H9 (cell line): ENCODE measurements around the gene GHRL. TPM values are rescaled to one million over a fixed set of nuclear protein-coding genes. Genes with fewer than 3 reads are reported as not detected.

Experiments
- DNase-seq: peaks from one replicate; pipeline ENCODE4 v3.0.0-alpha.2; 2017
- H2AFZ ChIP-seq: one replicate; pipeline ENCODE4 v1.6.1; 2013; ENCODE audit warnings: mild to moderate bottlenecking, low read length, control low read depth, moderate library complexity
- H2AK5ac ChIP-seq: 2 replicates; pipeline ENCODE4 v1.6.1; 2013; ENCODE audit warnings: low read length, control low read depth, mixed read lengths; ENCODE audit not compliant: insufficient read length
- H2BK120ac ChIP-seq: one replicate; pipeline ENCODE4 v1.6.1; 2013; ENCODE audit warnings: low read depth, mild to moderate bottlenecking, low read length, control low read depth, inconsistent platforms; ENCODE audit not compliant: poor library complexity, severe bottlenecking
- H2BK12ac ChIP-seq: 2 replicates; pipeline ENCODE4 v1.6.1; 2013; ENCODE audit warnings: low read length, control low read depth, mixed read lengths, low read depth; ENCODE audit not compliant: insufficient read length
- H2BK15ac ChIP-seq: 2 replicates; pipeline ENCODE4 v1.6.1; 2013; ENCODE audit warnings: low read depth, low read length, control low read depth
- H2BK20ac ChIP-seq: one replicate; pipeline ENCODE4 v1.6.1; 2013; ENCODE audit warnings: low read depth, mild to moderate bottlenecking, low read length, control low read depth, inconsistent platforms; ENCODE audit not compliant: poor library complexity, severe bottlenecking
- H2BK5ac ChIP-seq: 2 replicates; pipeline ENCODE4 v1.6.1; 2013; ENCODE audit warnings: low read length, control low read depth, mixed read lengths; ENCODE audit not compliant: insufficient read length
- H3K14ac ChIP-seq: 2 replicates; pipeline ENCODE4 v1.6.1; 2013; ENCODE audit warnings: low read length, control low read depth; ENCODE audit not compliant: insufficient read depth
- H3K18ac ChIP-seq: 2 replicates; pipeline ENCODE4 v1.6.1; 2013; ENCODE audit warnings: low read depth, mild to moderate bottlenecking, mixed read lengths, low read length, control low read depth; ENCODE audit not compliant: insufficient read length
- H3K23ac ChIP-seq: 2 replicates; pipeline ENCODE4 v1.6.1; 2013; ENCODE audit warnings: low read length, control low read depth, mixed read lengths, low read depth; ENCODE audit not compliant: insufficient read length
- H3K23me2 ChIP-seq: 2 replicates; pipeline ENCODE4 v1.6.1; 2013; ENCODE audit warnings: low read depth, mild to moderate bottlenecking, mixed read lengths, low read length, control low read depth; ENCODE audit not compliant: insufficient read length, poor library complexity, severe bottlenecking
- H3K27ac ChIP-seq: 2 replicates; pipeline ENCODE4 v1.5.1; 2013; ENCODE audit warnings: low read length, control low read depth, mixed read lengths, low read depth; ENCODE audit not compliant: insufficient read length
- H3K27me3 ChIP-seq: 2 replicates; pipeline ENCODE4 v1.6.1; 2013; ENCODE audit warnings: low read length, control low read depth, inconsistent platforms; ENCODE audit not compliant: insufficient read depth
- H3K4ac ChIP-seq: 2 replicates; pipeline ENCODE4 v1.6.1; 2013; ENCODE audit warnings: low read depth, mild to moderate bottlenecking, control low read depth, inconsistent platforms, low read length, moderate library complexity
- H3K4me1 ChIP-seq: 2 replicates; pipeline ENCODE4 v1.6.1; 2013; ENCODE audit warnings: low read length, control low read depth, inconsistent platforms; ENCODE audit not compliant: insufficient read depth
- H3K4me2 ChIP-seq: 2 replicates; pipeline ENCODE4 v1.6.1; 2013; ENCODE audit warnings: low read length, control low read depth, mixed read lengths; ENCODE audit not compliant: insufficient read length, insufficient read depth
- H3K56ac ChIP-seq: 2 replicates; pipeline ENCODE4 v1.6.1; 2013; ENCODE audit warnings: low read depth, mild to moderate bottlenecking, mixed read lengths, low read length, control low read depth; ENCODE audit not compliant: insufficient read length
- H3K79me1 ChIP-seq: 2 replicates; pipeline ENCODE4 v1.6.1; 2013; ENCODE audit warnings: low read depth, mild to moderate bottlenecking, moderate library complexity, low read length, control low read depth, inconsistent platforms; ENCODE audit not compliant: insufficient read depth, poor library complexity, severe bottlenecking
- H3K79me2 ChIP-seq: 2 replicates; pipeline ENCODE4 v1.6.1; 2013; ENCODE audit warnings: low read length, control low read depth, inconsistent platforms; ENCODE audit not compliant: insufficient read depth
- H3K9ac ChIP-seq: 2 replicates; pipeline ENCODE4 v1.6.1; 2013; ENCODE audit warnings: low read length, control low read depth, mixed read lengths; ENCODE audit not compliant: insufficient read length; ENCODE audit errors: extremely low read depth
- H3K9me3 ChIP-seq: one replicate; pipeline ENCODE4 v1.6.1; 2013; ENCODE audit warnings: low read depth, low read length, inconsistent platforms; ENCODE audit not compliant: control insufficient read depth
- H3T11ph ChIP-seq: one replicate; pipeline ENCODE4 v1.6.1; 2013; ENCODE audit warnings: mild to moderate bottlenecking, low read length, control low read depth, inconsistent platforms
- H4K20me1 ChIP-seq: one replicate; pipeline ENCODE4 v1.6.1; 2013; ENCODE audit not compliant: control insufficient read depth, insufficient read length, insufficient read depth
- H4K5ac ChIP-seq: 2 replicates; pipeline ENCODE4 v1.6.1; 2013; ENCODE audit warnings: low read depth, mild to moderate bottlenecking, mixed read lengths, low read length, control low read depth; ENCODE audit not compliant: insufficient read length
- H4K8ac ChIP-seq: replicated peaks from 2 replicates; pipeline ENCODE4 v1.6.1; 2013; ENCODE audit warnings: low read length, control low read depth, mixed read lengths, low read depth; ENCODE audit not compliant: insufficient read length
- H4K91ac ChIP-seq: 2 replicates; pipeline ENCODE4 v1.6.1; 2013; ENCODE audit warnings: low read depth, mild to moderate bottlenecking, moderate library complexity, mixed read lengths, low read length, control low read depth; ENCODE audit not compliant: insufficient read length
- H3K27ac Mint-ChIP-seq, 3 experiments: 2 replicates in 2 of 3; 3 replicates in 1 of 3; pipeline ENCODE4 v1.8.0; 2020 to 2021; ENCODE audit warnings: mixed read lengths in 3 of 3, mild to moderate bottlenecking in 1 of 3, moderate library complexity in 1 of 3
- H3K27me3 Mint-ChIP-seq: 2 replicates; pipeline ENCODE4 v1.8.0; 2021; ENCODE audit warnings: low read depth, mild to moderate bottlenecking, moderate library complexity, mixed read lengths
- H3K36me3 Mint-ChIP-seq, 3 experiments: 2 replicates in 2 of 3; 3 replicates in 1 of 3; pipeline ENCODE4 v1.8.0; 2020 to 2021; ENCODE audit warnings: low read depth in 3 of 3, mixed read lengths in 3 of 3; ENCODE audit not compliant: insufficient read depth in 1 of 3
- H3K4me1 Mint-ChIP-seq, 2 experiments: 2 replicates each; pipeline ENCODE4 v1.8.0; 2020; ENCODE audit warnings: mixed read lengths in 2 of 2
- H3K4me3 Mint-ChIP-seq, 2 experiments: 2 replicates in 1 of 2; 3 replicates in 1 of 2; pipeline ENCODE4 v1.8.0; 2020 to 2021; ENCODE audit warnings: mild to moderate bottlenecking in 2 of 2, mixed read lengths in 2 of 2, moderate library complexity in 1 of 2
- H3K9me3 Mint-ChIP-seq, 2 experiments: 2 replicates in 1 of 2; 3 replicates in 1 of 2; pipeline ENCODE4 v1.8.0; 2020; ENCODE audit warnings: mild to moderate bottlenecking in 2 of 2, mixed read lengths in 2 of 2, moderate library complexity in 1 of 2
- CTCF ChIP-seq: fragments of 200-600 bp; sonication (generic); conservative IDR thresholded peaks from 3 replicates; pipeline ENCODE4 v1.8.0; 2021; ENCODE audit warnings: antibody characterized with exemption, mild to moderate bottlenecking
- WGBS: extraction: QIAGEN DNeasy Blood & Tissue Kit; methylation state at CpG from one replicate; pipeline ENCODE4 v1.1.7; 2013; ENCODE audit warnings: missing lambda C conversion rate, low lambda C conversion rate, mixed read lengths; ENCODE audit not compliant: insufficient read length; ENCODE audit errors: extremely low coverage; 5-methylcytosine and 5-hydroxymethylcytosine counted together
- total RNA-seq: library from RNA; stranded (reverse); gene quantifications from 2 replicates; pipeline ENCODE4 v1.2.1, GENCODE V29; 2021

Gene GHRL
- total RNA-seq, 1 experiment from 2014 or later = 1.3 TPM

- Mint-ChIP-seq H3K27me3 (no peaks in the 10 kb centered on the region), H3K36me3 (peaks cover 21 to 89% (median 85%) of the 10 kb centered on the region in 3 experiments; a peak in 6 of 7 replicates), H3K9me3 (no peaks in the 10 kb centered on the region), H3K4me1 (no peaks in the 10 kb centered on the region), H3K4me3 (no peak overlapping the region), H3K27ac (no peak overlapping the region)
- Histone ChIP-seq H3K23me2 (no peaks in the 10 kb centered on the region), H4K5ac (no peak overlapping the region), H2AFZ (no peak overlapping the region), H2AK5ac (no peak overlapping the region), H3K4me1 (no peaks in the 10 kb centered on the region; the same call in 1 of the 2 replicates), H3K79me2 (no peaks in the 10 kb centered on the region), H3K4ac (no peak overlapping the region), H3K27me3 (no peaks in the 10 kb centered on the region), H2BK15ac (no peak overlapping the region), H3T11ph (no peak overlapping the region), H2BK20ac (no peak overlapping the region), H2BK12ac (no peak overlapping the region), H3K23ac (no peak overlapping the region), H3K9me3 (no peaks in the 10 kb centered on the region), H4K8ac (no peak overlapping the region), H3K27ac (no peak overlapping the region), H3K9ac (no peak overlapping the region), H3K56ac (no peak overlapping the region), H3K4me2 (no peak overlapping the region), H4K91ac (no peak overlapping the region), H2BK5ac (no peak overlapping the region), H3K79me1 (no peaks in the 10 kb centered on the region), H2BK120ac (no peak overlapping the region), H3K14ac (no peak overlapping the region), H3K18ac (no peak overlapping the region), H4K20me1 (no peaks in the 10 kb centered on the region)
- no peak for DNase-seq
- no CpG with 5 or more reads among the region's 3 CpGs for WGBS
- TF ChIP-seq CTCF = no peak
Observed at GRCh38 chr3:10312861-10313260, 20.1 kb upstream of the GHRL start.
